Heart left ventricle (tissue), 13 donors: ENCODE measurements around the gene SPTBN1.

Experiments used
- CTCF ChIP-seq, 12 donors: fragments of 200-600 bp; sonication (generic) in 4 of 12; IDR thresholded peaks; one replicate each; pipeline versions ENCODE4 v1.5.0 to v1.8.0; 2018 to 2022; ENCODE audit warnings: antibody characterized with exemption in 12 of 12, mild to moderate bottlenecking in 5 of 12
- POLR2A ChIP-seq, 2 donors: fragments of 450-650 bp; IDR thresholded peaks; one replicate each; pipeline ENCODE4 v1.6.1; 2017; ENCODE audit warnings: antibody characterized with exemption in 2 of 2, mild to moderate bottlenecking in 2 of 2, moderate library complexity in 2 of 2
- donor health status: ischemic (EF 13 %, LVEDD 7.1; RV severe dilation, severe dysfunction).
- donor health status: DM: no; HTN: yes; CAD: no.
- donor health status: DM: no; HTN: no; CAD: no.
- donor health status: ischemic (EF 25% LVEDD 6.9; RV normal size, moderate dysfunction).
- donor health status: ischemic (EF 25% LVEDD 5.7; RV mildly dilated, moderate dysfunction).
- donor health status: ischemic (EF 35%, LVEDD 5.7; RV mildly dilated, moderate dysfunction).
- donor health status: nonischemic (EF 11% LVEDD 7.7; RV severe dilation, severe dysfunction).
- donor health status: DM: yes; HTN: yes; CAD: no.
- donor health status: PGD.
- donor health status: ischemic (EF 29% LVEDD 5.4; RV normal size, mild dysfunction).
- donor health status: nonischemic (EF 23%, LVEDD 6.1; RV moderate dilation, normal function).

DNA sequence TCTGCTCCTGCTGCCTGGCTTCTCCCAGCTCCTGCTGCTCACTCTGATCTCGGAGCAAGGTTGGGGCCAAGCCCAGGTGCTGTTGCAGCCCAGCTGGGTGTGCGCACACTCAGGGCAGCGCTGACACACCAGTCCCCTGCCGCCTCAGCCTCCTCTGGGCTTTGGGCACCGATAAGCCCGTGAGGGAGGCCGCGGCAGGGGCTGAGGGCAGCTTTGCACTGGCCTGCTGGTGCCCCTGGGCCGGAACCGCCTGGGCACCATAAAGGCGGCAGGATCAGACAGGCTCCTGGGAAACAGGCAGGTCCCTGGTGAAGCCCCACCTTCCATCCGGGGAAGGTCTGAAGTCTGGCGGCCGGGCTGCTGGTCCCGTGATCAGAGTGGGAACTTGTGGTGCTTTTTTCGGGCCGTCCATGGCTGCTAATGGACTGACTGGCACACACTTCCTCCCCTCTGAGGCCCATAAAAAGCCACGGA lies 253.2 kb downstream of the SPTBN1 start:
- TF ChIP-seq CTCF (IDR thresholded peaks at IDR 0.05) (no peak), POLR2A (IDR thresholded peaks at IDR 0.05) (no peak)
